Measurements from ENCODE around the gene PICK1. TPM values are rescaled to one million over a fixed set of nuclear protein-coding genes. Genes with fewer than 3 reads are reported as not detected.

Gene PICK1
- total and polyA plus RNA-seq, 2 donors (not counting 3 experiments of a cell fraction or from before 2014, with no cell fraction given), result 18.0 to 20.8 TPM

GRCh38 chr22:38089474-38089851 is 32.3 kb downstream of the PICK1 start:
- Histone ChIP-seq H3K27ac (ENCODE audit: insufficient read depth, low read depth, low read length) (no peak overlapping the region), H3K36me3 (ENCODE audit: control insufficient read depth in 2 of 2, extremely low read depth in 1 of 2, insufficient read depth in 2 of 2, low read length in 2 of 2) (no peaks in the 10 kb centered on the region), H3K9ac (replicated peaks; ENCODE audit: extremely low read depth, insufficient read depth, low read length) (no peak overlapping the region), H3K4me1 (ENCODE audit: control insufficient read depth, extremely low read depth, insufficient read depth, low read length) (no peaks in the 10 kb centered on the region), H3K79me2 (ENCODE audit: control insufficient read depth, insufficient read depth, low read length) (no peaks in the 10 kb centered on the region), H3K27me3 (ENCODE audit: control insufficient read depth in 2 of 2, insufficient read depth in 2 of 2, low read length in 2 of 2) (peaks cover 6 to 12% of the 10 kb centered on the region in 2 experiments), H3K4me2 (ENCODE audit: insufficient read depth, low read length) (no peak overlapping the region), H3K9me1 (replicated peaks; ENCODE audit: control insufficient read depth, extremely low read depth, insufficient read depth, low read length) (no peaks in the 10 kb centered on the region), H4K20me1 (replicated peaks; ENCODE audit: control insufficient read depth, extremely low read depth, insufficient read depth, low read length) (no peaks in the 10 kb centered on the region), H3K4me3 (replicated peaks in 1 of 3; ENCODE audit: insufficient read depth in 1 of 3, low read depth in 1 of 3, low read length in 3 of 3) (no peak overlapping the region), H2AFZ (ENCODE audit: low read depth, low read length) (no peak overlapping the region), H3K9me3 (replicated peaks; ENCODE audit: control insufficient read depth, insufficient read depth, low read length) (no peaks in the 10 kb centered on the region)
- no peak for FAIRE-seq
- TF ChIP-seq JUN (IDR thresholded peaks at IDR 0.05; ENCODE audit: borderline replicate concordance, insufficient read depth, insufficient read length, low read depth), result no peak
- dilution Hi-C loops (cut with MboI; ENCODE audit: extremely low pct_ligation_motif_present, low sequenced_read_pairs) (no loop called here), intact Hi-C loops (cut with micrococcal nuclease) (no loop called here)
- no TSS peak for BruUV-seq (replicated peaks)
- CTCF ChIA-PET, result interaction anchor here (1.1 to 1.6 kb wide), 3 partner anchors 8 to 11 kb away, joined by 3 to 5 read pairs (median 3); no protein-coding TSS in a partner anchor
- POLR2A ChIA-PET, result no interaction called here
- no peak for DNase-seq (ENCODE audit: low read depth, low spot score)

- BruUV-seq (replicated peaks), result no TSS peak
- intact Hi-C loops (cut with micrococcal nuclease), result no loop called here
- CTCF ChIA-PET, result interaction anchor here (0.8 to 4.0 kb wide), 8 partner anchors 18 to 209 kb away, joined by 3 to 25 read pairs (median 5); partner anchors contain the start of gene MAFF
- no peaks in the 10 kb centered on the region for H4K20me1 ChIP-seq (replicated peaks; ENCODE audit: control insufficient read depth, extremely low read depth, insufficient read depth, low read length)
- no peaks in the 10 kb centered on the region for H3K9me3 ChIP-seq (replicated peaks; ENCODE audit: control insufficient read depth, insufficient read depth, low read length)
- FAIRE-seq (no peak), DNase-seq (ENCODE audit: low read depth, low spot score) (no peak)
- no peaks in the 10 kb centered on the region for H3K79me2 ChIP-seq (ENCODE audit: control insufficient read depth, insufficient read depth, low read length)
- dilution Hi-C loops (cut with MboI; ENCODE audit: extremely low pct_ligation_motif_present, low sequenced_read_pairs), result no loop called here
- no peak overlapping the region for H3K4me2 ChIP-seq (ENCODE audit: insufficient read depth, low read length)
- POLR2A ChIA-PET, result no interaction called here
- H3K27me3 ChIP-seq (ENCODE audit: control insufficient read depth in 2 of 2, insufficient read depth in 2 of 2, low read length in 2 of 2), result peaks cover 0 to 3% of the 10 kb centered on the region in 2 experiments
- H2AFZ ChIP-seq (ENCODE audit: low read depth, low read length), result no peak overlapping the region
- H3K27ac ChIP-seq (ENCODE audit: insufficient read depth, low read depth, low read length), result no peak overlapping the region
- H3K36me3 ChIP-seq (ENCODE audit: control insufficient read depth in 2 of 2, extremely low read depth in 1 of 2, insufficient read depth in 2 of 2, low read length in 2 of 2), result no peaks in the 10 kb centered on the region
- peaks cover 10% of the 10 kb centered on the region for H3K4me1 ChIP-seq (ENCODE audit: control insufficient read depth, extremely low read depth, insufficient read depth, low read length)
- H3K9ac ChIP-seq (replicated peaks; ENCODE audit: extremely low read depth, insufficient read depth, low read length), result no peak overlapping the region
- H3K4me3 ChIP-seq (replicated peaks in 1 of 3; ENCODE audit: insufficient read depth in 1 of 3, low read depth in 1 of 3, low read length in 3 of 3), result no peak overlapping the region
- H3K9me1 ChIP-seq (replicated peaks; ENCODE audit: control insufficient read depth, extremely low read depth, insufficient read depth, low read length), result no peaks in the 10 kb centered on the region
- TF ChIP-seq EZH2 (IDR thresholded peaks at IDR 0.05; ENCODE audit: borderline replicate concordance, low read depth, low read length, severe bottlenecking), result no peak
- no peak for TF ChIP-seq CTCF (IDR thresholded peaks at IDR 0.05; ENCODE audit: extremely low read depth in 1 of 2, insufficient read depth in 1 of 2, low read depth in 1 of 2, low read length in 2 of 2)
- TF ChIP-seq GATA2 (IDR thresholded peaks at IDR 0.05; ENCODE audit: insufficient read depth, insufficient read length, low read depth, low read length), result no peak
- TF ChIP-seq FOS (IDR thresholded peaks at IDR 0.05; ENCODE audit: borderline replicate concordance, insufficient read depth, low read length), result no peak
- no peak for TF ChIP-seq POLR2AphosphoS5 (IDR thresholded peaks at IDR 0.05; ENCODE audit: insufficient read depth, low read depth, low read length)
- TF ChIP-seq MAX (IDR thresholded peaks at IDR 0.05; ENCODE audit: insufficient read depth, insufficient read length), result no peak
- no peak for TF ChIP-seq MYC (IDR thresholded peaks at IDR 0.05; ENCODE audit: low read depth, low read length)
- TF ChIP-seq JUN (IDR thresholded peaks at IDR 0.05; ENCODE audit: borderline replicate concordance, insufficient read depth, insufficient read length, low read depth), result no peak
- TF ChIP-seq POLR2A (IDR thresholded peaks at IDR 0.05; ENCODE audit: low read depth, low read length), result no peak
Observed at GRCh38 chr22:38097058-38097457, 39.9 kb downstream of the PICK1 start.
